ENCODE results near the gene C19orf12.
A peak's percentile ranks its signal among the peaks of the same experiment; 100 is the strongest.
"Not testable (repeated sequence)": the region's sequence is repeated elsewhere in the genome, so short reads cannot be mapped to it uniquely, and the experiment has no call there.

Gene C19orf12

GRCh38 chr19:29712744-29713516 lies 2.1 kb downstream of the C19orf12 start:
- no peak for DNase-seq (ENCODE audit: low spot score)
- Histone ChIP-seq H2BK15ac (ENCODE audit: low read length) (no peak overlapping the region), H3K4me1 (ENCODE audit: control insufficient read depth in 2 of 2, insufficient read depth in 1 of 2, low read depth in 1 of 2, low read length in 2 of 2) (peaks cover 5 to 6% of the 10 kb centered on the region in 2 donors), H2BK12ac (ENCODE audit: low read length) (no peak overlapping the region), H3K27me3 (ENCODE audit: control insufficient read depth in 3 of 3, insufficient read depth in 3 of 3, low read depth in 1 of 3, low read length in 3 of 3) (no peaks in the 10 kb centered on the region), H3K36me3 (replicated peaks in 1 of 2; ENCODE audit: control insufficient read depth in 2 of 2, insufficient read depth in 2 of 2, low read length in 2 of 2) (peaks cover 2 to 14% of the 10 kb centered on the region in 2 donors), H2AK5ac (ENCODE audit: low read depth, low read length) (no peak overlapping the region), H3K4me2 (ENCODE audit: insufficient read depth, low read length, poor library complexity, severe bottlenecking) (no peak overlapping the region), H4K91ac (ENCODE audit: low read depth, low read length, poor library complexity) (no peak overlapping the region), H3K18ac (ENCODE audit: low read length) (no peak overlapping the region), H3K9ac (ENCODE audit: low read depth, low read length, poor library complexity) (peak overlapping the region; percentile 34), H2AFZ (ENCODE audit: low read length) (no peak overlapping the region), H3K79me1 (ENCODE audit: low read depth, low read length) (peaks cover 10% of the 10 kb centered on the region), H3K4ac (ENCODE audit: low read length) (no peak overlapping the region), H3K23ac (ENCODE audit: low read depth, low read length, poor library complexity) (no peak overlapping the region), H3K14ac (ENCODE audit: low read length) (no peak overlapping the region), H3K9me3 (replicated peaks in 1 of 2; ENCODE audit: control insufficient read depth in 2 of 2, insufficient read depth in 1 of 2, low read depth in 1 of 2, low read length in 2 of 2) (no peaks in the 10 kb centered on the region), H2BK5ac (ENCODE audit: low read length) (no peak overlapping the region), H2BK120ac (ENCODE audit: low read depth, low read length) (no peak overlapping the region), H3K27ac (replicated peaks; ENCODE audit: low read length) (no peak overlapping the region), H3K4me3 (ENCODE audit: low read length in 2 of 2) (no peak overlapping the region), H4K8ac (ENCODE audit: low read depth, low read length) (no peak overlapping the region)
- WGBS, 2 donors (ENCODE audit: extremely low coverage in 2 of 2, insufficient read length in 2 of 2, insufficient replicate concordance in 1 of 2) = no CpG with 5 or more reads among the region's 9 CpGs

GRCh38 chr19:29711584-29712132 lies 3.4 kb downstream of the C19orf12 start:
- Histone ChIP-seq H3K27ac (replicated peaks; ENCODE audit: low read length) (no peak overlapping the region), H2BK120ac (ENCODE audit: low read depth, low read length) (no peak overlapping the region), H2AK5ac (ENCODE audit: low read depth, low read length) (no peak overlapping the region), H3K14ac (ENCODE audit: low read length) (no peak overlapping the region), H3K36me3 (replicated peaks in 1 of 2; ENCODE audit: control insufficient read depth in 2 of 2, insufficient read depth in 2 of 2, low read length in 2 of 2) (peaks cover 7 to 24% of the 10 kb centered on the region in 2 donors), H3K4ac (ENCODE audit: low read length) (no peak overlapping the region), H3K9me3 (replicated peaks in 1 of 2; ENCODE audit: control insufficient read depth in 2 of 2, insufficient read depth in 1 of 2, low read depth in 1 of 2, low read length in 2 of 2) (no peaks in the 10 kb centered on the region), H2BK5ac (ENCODE audit: low read length) (no peak overlapping the region), H3K4me2 (ENCODE audit: insufficient read depth, low read length, poor library complexity, severe bottlenecking) (no peak overlapping the region), H2BK15ac (ENCODE audit: low read length) (no peak overlapping the region), H3K79me1 (ENCODE audit: low read depth, low read length) (peaks cover 11% of the 10 kb centered on the region), H3K4me1 (ENCODE audit: control insufficient read depth in 2 of 2, insufficient read depth in 1 of 2, low read depth in 1 of 2, low read length in 2 of 2) (peaks cover 5 to 6% of the 10 kb centered on the region in 2 donors), H3K4me3 (ENCODE audit: low read length in 2 of 2) (no peak overlapping the region), H3K23ac (ENCODE audit: low read depth, low read length, poor library complexity) (no peak overlapping the region), H3K27me3 (ENCODE audit: control insufficient read depth in 3 of 3, insufficient read depth in 3 of 3, low read depth in 1 of 3, low read length in 3 of 3) (no peaks in the 10 kb centered on the region), H3K18ac (ENCODE audit: low read length) (no peak overlapping the region), H2AFZ (ENCODE audit: low read length) (no peak overlapping the region), H3K9ac (ENCODE audit: low read depth, low read length, poor library complexity) (no peak overlapping the region), H2BK12ac (ENCODE audit: low read length) (no peak overlapping the region), H4K8ac (ENCODE audit: low read depth, low read length) (no peak overlapping the region), H4K91ac (ENCODE audit: low read depth, low read length, poor library complexity) (no peak overlapping the region)
- WGBS, 2 donors (ENCODE audit: extremely low coverage in 2 of 2, insufficient read length in 2 of 2, insufficient replicate concordance in 1 of 2) = no CpG with 5 or more reads among the region's 6 CpGs
- no peak for DNase-seq (ENCODE audit: low spot score)

- H3K4ac ChIP-seq (ENCODE audit: low read length); H3K23ac ChIP-seq (ENCODE audit: low read depth, low read length, poor library complexity); H3K4me1 ChIP-seq (ENCODE audit: control insufficient read depth in 2 of 2, insufficient read depth in 1 of 2, low read depth in 1 of 2, low read length in 2 of 2); H3K4me3 ChIP-seq (ENCODE audit: low read length in 2 of 2); H3K9me3 ChIP-seq (replicated peaks in 1 of 2; ENCODE audit: control insufficient read depth in 2 of 2, insufficient read depth in 1 of 2, low read depth in 1 of 2, low read length in 2 of 2); H2AK5ac ChIP-seq (ENCODE audit: low read depth, low read length); H2AFZ ChIP-seq (ENCODE audit: low read length); H3K27me3 ChIP-seq (ENCODE audit: control insufficient read depth in 3 of 3, insufficient read depth in 3 of 3, low read depth in 1 of 3, low read length in 3 of 3); DNase-seq (ENCODE audit: low spot score); H4K8ac ChIP-seq (ENCODE audit: low read depth, low read length); H4K91ac ChIP-seq (ENCODE audit: low read depth, low read length, poor library complexity); H2BK120ac ChIP-seq (ENCODE audit: low read depth, low read length); H3K4me2 ChIP-seq (ENCODE audit: insufficient read depth, low read length, poor library complexity, severe bottlenecking); H2BK12ac ChIP-seq (ENCODE audit: low read length); H3K18ac ChIP-seq (ENCODE audit: low read length); H3K9ac ChIP-seq (ENCODE audit: low read depth, low read length, poor library complexity); H3K79me1 ChIP-seq (ENCODE audit: low read depth, low read length); H3K14ac ChIP-seq (ENCODE audit: low read length); H2BK15ac ChIP-seq (ENCODE audit: low read length); H3K27ac ChIP-seq (replicated peaks; ENCODE audit: low read length); H2BK5ac ChIP-seq (ENCODE audit: low read length): not testable (repeated sequence)
- peaks cover 13 to 43% of the 10 kb centered on the region in 2 donors for H3K36me3 ChIP-seq (replicated peaks in 1 of 2; ENCODE audit: control insufficient read depth in 2 of 2, insufficient read depth in 2 of 2, low read length in 2 of 2)
- WGBS, 2 donors (ENCODE audit: extremely low coverage in 2 of 2, insufficient read length in 2 of 2, insufficient replicate concordance in 1 of 2) = no CpG with 5 or more reads among the region's 2 CpGs
Observed at GRCh38 chr19:29709440-29709798, 5.6 kb downstream of the C19orf12 start.

- Histone ChIP-seq H3K18ac (ENCODE audit: low read length) (peak overlapping the region; percentile 7), H4K8ac (ENCODE audit: low read depth, low read length) (no peak overlapping the region), H2BK15ac (ENCODE audit: low read length) (no peak overlapping the region), H4K91ac (ENCODE audit: low read depth, low read length, poor library complexity) (no peak overlapping the region), H3K4me1 (ENCODE audit: control insufficient read depth in 2 of 2, insufficient read depth in 1 of 2, low read depth in 1 of 2, low read length in 2 of 2) (no peaks in the 10 kb centered on the region), H2BK120ac (ENCODE audit: low read depth, low read length) (no peak overlapping the region), H2BK12ac (ENCODE audit: low read length) (no peak overlapping the region), H3K9ac (ENCODE audit: low read depth, low read length, poor library complexity) (no peak overlapping the region), H3K4ac (ENCODE audit: low read length) (no peak overlapping the region), H3K27me3 (ENCODE audit: control insufficient read depth in 3 of 3, insufficient read depth in 3 of 3, low read depth in 1 of 3, low read length in 3 of 3) (no peaks in the 10 kb centered on the region), H3K9me3 (replicated peaks in 1 of 2; ENCODE audit: control insufficient read depth in 2 of 2, insufficient read depth in 1 of 2, low read depth in 1 of 2, low read length in 2 of 2) (no peaks in the 10 kb centered on the region), H3K79me1 (ENCODE audit: low read depth, low read length) (peaks cover 7% of the 10 kb centered on the region), H2BK5ac (ENCODE audit: low read length) (no peak overlapping the region), H2AK5ac (ENCODE audit: low read depth, low read length) (no peak overlapping the region), H3K23ac (ENCODE audit: low read depth, low read length, poor library complexity) (no peak overlapping the region), H2AFZ (ENCODE audit: low read length) (no peak overlapping the region), H3K4me2 (ENCODE audit: insufficient read depth, low read length, poor library complexity, severe bottlenecking) (no peak overlapping the region), H3K36me3 (replicated peaks in 1 of 2; ENCODE audit: control insufficient read depth in 2 of 2, insufficient read depth in 2 of 2, low read length in 2 of 2) (peaks cover 14 to 44% of the 10 kb centered on the region in 2 donors), H3K14ac (ENCODE audit: low read length) (peak overlapping the region; percentile 11), H3K27ac (replicated peaks; ENCODE audit: low read length) (no peak overlapping the region), H3K4me3 (ENCODE audit: low read length in 2 of 2) (no peak overlapping the region)
- WGBS, 2 donors (ENCODE audit: extremely low coverage in 2 of 2, insufficient read length in 2 of 2, insufficient replicate concordance in 1 of 2) = no CpG with 5 or more reads among the region's 18 CpGs
- no peak for DNase-seq (ENCODE audit: low spot score)
Observed at GRCh38 chr19:29708554-29709439, 6.3 kb downstream of the C19orf12 start.

All from neuronal stem cell (in vitro differentiated cells).